Osteocyte (in vitro differentiated cells): Measurements from ENCODE around the gene SYNC. TPM values are rescaled to one million over a fixed set of nuclear protein-coding genes. Genes with fewer than 3 reads are reported as not detected.

Source experiments
- DNase-seq: peaks from one replicate; pipeline ENCODE4 v3.0.0; 2021; ENCODE audit warnings: mixed read lengths; ENCODE audit not compliant: unreplicated experiment; ENCODE audit errors: extremely low spot score
- H3K27ac Mint-ChIP-seq: one replicate; pipeline ENCODE4 v1.8.0; 2021; ENCODE audit warnings: mild to moderate bottlenecking, mixed read lengths; ENCODE audit not compliant: unreplicated experiment
- H3K27me3 Mint-ChIP-seq: one replicate; pipeline ENCODE4 v1.8.0; 2021; ENCODE audit warnings: mixed read lengths; ENCODE audit not compliant: unreplicated experiment
- H3K36me3 Mint-ChIP-seq: one replicate; pipeline ENCODE4 v1.8.0; 2021; ENCODE audit warnings: mixed read lengths; ENCODE audit not compliant: unreplicated experiment
- H3K4me1 Mint-ChIP-seq: one replicate; pipeline ENCODE4 v1.8.0; 2021; ENCODE audit warnings: mixed read lengths; ENCODE audit not compliant: unreplicated experiment
- H3K4me3 Mint-ChIP-seq: one replicate; pipeline ENCODE4 v1.8.0; 2021; ENCODE audit warnings: mild to moderate bottlenecking, moderate library complexity, mixed read lengths; ENCODE audit not compliant: unreplicated experiment
- H3K9me3 Mint-ChIP-seq: one replicate; pipeline ENCODE4 v1.8.0; 2021; ENCODE audit warnings: mixed read lengths; ENCODE audit not compliant: unreplicated experiment
- total RNA-seq: library from RNA; stranded (reverse); gene quantifications from 2 replicates; pipeline ENCODE4 v1.2.1, GENCODE V29; 2021
- TF ChIP-seq, protein P1 (sequence below): fragments of 200-600 bp; sonication (generic); IDR thresholded peaks from 2 replicates; pipeline ENCODE4 v1.5.0; 2021; ENCODE audit warnings: antibody characterized with exemption, mild to moderate bottlenecking, moderate library complexity

SYNC gene
- total RNA-seq, 1 donor from 2014 or later, result 24.6 TPM

DNA sequence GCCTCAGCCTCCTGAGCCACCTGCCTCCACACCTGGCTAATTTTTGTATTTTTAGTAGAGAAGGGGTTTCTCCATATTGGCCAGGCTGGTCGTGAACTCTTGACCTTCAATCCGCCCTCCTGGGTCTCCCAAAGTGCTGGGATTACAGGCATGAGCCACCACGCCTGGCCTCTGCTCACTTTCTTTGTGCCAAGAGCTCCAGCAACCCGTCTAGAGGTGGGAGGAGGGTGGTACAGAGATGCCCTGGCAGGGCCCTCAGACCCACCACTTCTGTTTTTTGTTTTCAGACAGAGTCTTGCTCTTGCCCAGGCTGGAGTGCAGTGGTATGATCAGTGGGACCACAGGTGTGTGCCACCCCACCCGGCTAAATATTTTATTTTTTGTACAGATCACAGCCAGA, 6.9 kb upstream of the SYNC start:
- H3K27me3 Mint-ChIP-seq, result no peaks in the 10 kb centered on the region
- H3K36me3 Mint-ChIP-seq, result no peaks in the 10 kb centered on the region
- peaks cover 31% of the 10 kb centered on the region for H3K4me1 Mint-ChIP-seq
- DNase-seq, result no peak
- H3K27ac Mint-ChIP-seq, result no peak overlapping the region
- TF ChIP-seq, protein P1, sequence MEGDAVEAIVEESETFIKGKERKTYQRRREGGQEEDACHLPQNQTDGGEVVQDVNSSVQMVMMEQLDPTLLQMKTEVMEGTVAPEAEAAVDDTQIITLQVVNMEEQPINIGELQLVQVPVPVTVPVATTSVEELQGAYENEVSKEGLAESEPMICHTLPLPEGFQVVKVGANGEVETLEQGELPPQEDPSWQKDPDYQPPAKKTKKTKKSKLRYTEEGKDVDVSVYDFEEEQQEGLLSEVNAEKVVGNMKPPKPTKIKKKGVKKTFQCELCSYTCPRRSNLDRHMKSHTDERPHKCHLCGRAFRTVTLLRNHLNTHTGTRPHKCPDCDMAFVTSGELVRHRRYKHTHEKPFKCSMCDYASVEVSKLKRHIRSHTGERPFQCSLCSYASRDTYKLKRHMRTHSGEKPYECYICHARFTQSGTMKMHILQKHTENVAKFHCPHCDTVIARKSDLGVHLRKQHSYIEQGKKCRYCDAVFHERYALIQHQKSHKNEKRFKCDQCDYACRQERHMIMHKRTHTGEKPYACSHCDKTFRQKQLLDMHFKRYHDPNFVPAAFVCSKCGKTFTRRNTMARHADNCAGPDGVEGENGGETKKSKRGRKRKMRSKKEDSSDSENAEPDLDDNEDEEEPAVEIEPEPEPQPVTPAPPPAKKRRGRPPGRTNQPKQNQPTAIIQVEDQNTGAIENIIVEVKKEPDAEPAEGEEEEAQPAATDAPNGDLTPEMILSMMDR, result no peak
- H3K9me3 Mint-ChIP-seq, result no peaks in the 10 kb centered on the region
- no peak overlapping the region for H3K4me3 Mint-ChIP-seq

DNA sequence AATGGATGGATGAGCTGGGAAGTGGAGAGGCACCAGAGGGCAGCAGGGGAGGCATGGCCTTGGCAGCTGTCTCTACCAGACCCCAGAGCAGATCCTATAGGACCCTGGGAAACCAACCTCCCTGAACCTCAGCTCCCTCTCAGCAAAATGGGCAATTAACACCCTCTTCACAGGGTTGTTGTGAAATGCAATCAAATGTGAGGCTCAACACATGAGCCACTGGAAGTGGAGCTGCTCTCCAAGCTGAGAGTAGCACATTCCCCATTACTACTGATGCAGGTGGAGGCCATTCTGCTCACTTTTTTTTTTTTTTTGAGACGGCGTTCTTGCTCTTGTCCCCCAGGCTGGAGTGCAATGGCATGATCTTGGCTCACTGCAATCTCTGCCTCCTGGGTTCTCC, 6.5 kb upstream of the SYNC start:
- Mint-ChIP-seq H3K9me3 (no peaks in the 10 kb centered on the region), H3K4me1 (peaks cover 35% of the 10 kb centered on the region), H3K27me3 (no peaks in the 10 kb centered on the region), H3K27ac (no peak overlapping the region), H3K4me3 (no peak overlapping the region), H3K36me3 (no peaks in the 10 kb centered on the region)
- TF ChIP-seq, protein P1, result no peak
- DNase-seq, result no peak

DNA sequence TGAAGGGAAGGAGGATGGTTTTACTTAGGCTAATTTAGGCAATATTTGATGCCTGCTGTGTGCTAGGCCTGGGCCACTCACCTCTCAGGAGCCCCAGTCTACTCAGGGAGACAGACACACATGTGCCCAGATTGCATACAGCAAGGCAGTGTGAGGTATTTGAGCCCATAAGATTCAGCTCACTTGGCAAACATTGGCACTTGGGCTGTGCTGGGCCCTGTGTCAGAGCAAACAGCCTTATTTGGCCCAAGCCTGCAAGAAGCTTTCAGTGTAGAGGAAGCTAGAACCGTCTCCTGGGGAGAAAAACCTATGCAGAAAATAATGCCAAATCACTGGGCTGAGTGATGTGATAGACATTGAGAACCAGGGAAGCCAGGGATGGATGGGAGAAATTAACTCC, 3.9 kb upstream of the SYNC start:
- Mint-ChIP-seq H3K36me3 (no peaks in the 10 kb centered on the region), H3K4me3 (no peak overlapping the region), H3K9me3 (no peaks in the 10 kb centered on the region), H3K27me3 (no peaks in the 10 kb centered on the region), H3K27ac (peak overlapping the region; percentile 44), H3K4me1 (peaks cover 43% of the 10 kb centered on the region)
- TF ChIP-seq, protein P1, result no peak
- no peak for DNase-seq

DNA sequence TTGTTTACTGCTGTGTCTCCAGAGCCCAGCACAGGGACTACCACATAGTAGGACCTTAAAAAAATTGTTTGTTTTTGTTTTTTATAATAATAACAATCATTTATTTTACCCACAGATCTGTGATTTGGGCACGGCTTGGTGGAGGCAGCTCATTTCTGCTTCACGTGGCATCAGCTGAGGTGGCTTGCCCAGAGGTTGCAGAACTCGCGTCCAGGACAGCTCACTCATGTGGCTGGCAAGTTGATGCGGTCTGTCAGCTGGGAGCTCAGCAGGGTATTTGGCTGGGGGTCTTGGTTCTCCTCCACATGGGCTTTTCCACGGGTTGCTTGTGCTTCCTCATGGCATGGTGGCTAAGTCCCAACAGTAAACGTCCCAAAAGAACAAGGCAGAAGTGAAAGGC, 2.9 kb upstream of the SYNC start:
- TF ChIP-seq, protein P1, result no peak

DNA sequence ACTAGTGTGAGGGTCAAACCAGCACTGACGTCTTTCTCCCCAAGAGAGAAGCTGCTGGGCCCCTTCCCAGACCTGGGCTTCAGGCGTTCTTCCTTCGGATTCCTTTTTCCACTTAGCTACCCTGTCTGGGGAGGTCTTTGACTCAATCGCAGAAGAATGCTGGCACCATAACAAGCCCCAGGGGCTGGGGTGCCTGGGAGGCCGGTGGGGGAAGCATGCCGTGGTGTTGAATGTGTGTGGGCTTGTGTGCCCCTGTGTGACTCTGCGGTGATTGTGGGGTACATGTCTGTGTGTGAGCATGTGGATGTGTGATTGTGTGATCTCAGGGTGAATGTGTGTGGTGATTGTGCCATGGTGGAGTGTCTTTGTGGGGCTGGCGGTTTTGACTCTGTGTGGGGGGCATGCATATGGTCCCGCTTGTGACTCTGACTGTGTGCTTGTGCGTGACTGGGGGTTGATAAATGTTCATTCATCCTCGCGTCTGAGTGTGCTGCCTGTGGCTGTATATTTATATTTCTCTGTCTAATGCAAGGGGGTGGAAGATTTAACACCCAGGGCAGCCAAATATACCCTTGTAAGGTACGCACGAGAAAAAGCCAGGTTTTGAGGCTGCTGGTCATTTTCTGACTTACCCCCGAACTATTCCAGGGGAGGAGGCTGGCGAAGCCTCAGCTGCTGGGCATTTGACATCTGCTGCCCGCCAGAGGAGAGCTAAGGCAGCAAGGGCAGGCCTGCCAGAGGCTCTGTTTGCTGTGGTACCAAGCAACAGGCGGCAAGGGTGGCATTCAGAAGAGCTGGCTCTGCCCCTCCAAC, 1.1 kb upstream of the SYNC start:
- no peaks in the 10 kb centered on the region for H3K27me3 Mint-ChIP-seq
- TF ChIP-seq, protein P1, result no peak
- no peaks in the 10 kb centered on the region for H3K36me3 Mint-ChIP-seq
- no peaks in the 10 kb centered on the region for H3K9me3 Mint-ChIP-seq
- peak; percentile 96 for DNase-seq
- peak overlapping the region; percentile 99 for H3K27ac Mint-ChIP-seq
- peaks cover 60% of the 10 kb centered on the region for H3K4me1 Mint-ChIP-seq
- peak overlapping the region; percentile 78 for H3K4me3 Mint-ChIP-seq

More for the DNA sequence above, 2.9 kb upstream of the SYNC start:
- H3K4me1 Mint-ChIP-seq, result peaks cover 49% of the 10 kb centered on the region
- no peaks in the 10 kb centered on the region for H3K36me3 Mint-ChIP-seq
- DNase-seq, result no peak
- no peak overlapping the region for H3K4me3 Mint-ChIP-seq
- no peaks in the 10 kb centered on the region for H3K9me3 Mint-ChIP-seq
- no peak overlapping the region for H3K27ac Mint-ChIP-seq
- H3K27me3 Mint-ChIP-seq, result no peaks in the 10 kb centered on the region
